HuH-7 (cell line): ENCODE results near the gene ZNF236.

Source experiments
- DNase-seq: peaks from one replicate; pipeline ENCODE4 v3.0.0; 2011; ENCODE audit warnings: low spot score

Gene ZNF236

DNA sequence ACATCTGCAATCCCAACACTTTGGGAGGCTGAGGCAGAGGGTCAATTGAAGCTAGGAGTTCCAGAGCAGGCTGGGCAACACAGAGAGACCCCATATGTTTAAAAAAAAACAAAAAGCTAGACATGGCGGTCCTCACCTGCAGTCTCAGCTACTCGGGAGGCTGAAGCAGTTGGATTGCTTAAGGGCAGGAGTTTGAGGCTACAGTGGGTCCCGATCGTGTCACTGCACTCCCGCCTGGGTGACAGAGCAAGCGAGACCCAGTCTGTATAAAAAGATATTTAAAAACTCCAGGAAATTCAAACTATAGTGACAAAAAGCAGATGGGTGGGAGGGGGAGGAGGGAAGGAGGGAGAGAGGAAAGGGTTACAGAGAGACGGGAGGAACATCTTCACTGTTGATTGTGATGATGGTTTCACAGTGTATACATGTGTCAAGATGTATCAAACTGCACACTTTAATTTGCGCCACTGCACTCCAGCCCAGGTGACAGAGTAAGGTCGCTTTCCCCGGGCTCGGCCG, 942 bp upstream of the ZNF236 start:
- DNase-seq = no peak

DNA sequence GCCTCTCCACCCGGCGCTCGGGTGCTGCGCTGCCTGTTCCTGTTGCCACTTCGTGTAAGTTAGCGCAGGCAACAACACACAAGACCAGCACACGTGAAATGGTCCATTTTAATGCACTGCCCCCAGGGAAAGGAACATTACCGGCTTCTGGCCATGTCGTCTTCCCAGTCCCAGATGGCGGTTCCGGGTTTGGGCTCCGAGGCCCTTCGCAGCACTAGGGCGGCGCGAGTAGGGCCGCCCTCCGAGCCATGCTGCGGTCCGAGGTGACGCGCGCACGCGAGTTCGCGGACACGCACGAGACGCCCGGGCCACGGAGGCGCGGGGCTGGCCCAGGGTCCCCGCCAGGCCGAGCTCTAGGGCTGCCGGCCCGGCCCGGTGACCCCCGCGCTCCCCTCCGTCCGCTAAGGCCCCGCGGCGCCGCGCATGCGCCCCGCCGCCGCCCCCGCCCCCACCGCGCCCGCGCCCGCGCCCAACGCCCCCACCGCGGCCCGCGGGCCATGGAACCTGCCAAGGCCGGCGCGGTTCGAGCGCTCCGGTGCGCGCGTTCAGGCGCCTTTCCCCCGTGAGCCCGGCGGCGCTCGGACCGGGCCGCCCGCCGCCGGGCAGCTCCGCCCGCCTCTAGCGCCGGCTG, 367 bp upstream of the ZNF236 start:
- DNase-seq = peak; percentile 59

DNA sequence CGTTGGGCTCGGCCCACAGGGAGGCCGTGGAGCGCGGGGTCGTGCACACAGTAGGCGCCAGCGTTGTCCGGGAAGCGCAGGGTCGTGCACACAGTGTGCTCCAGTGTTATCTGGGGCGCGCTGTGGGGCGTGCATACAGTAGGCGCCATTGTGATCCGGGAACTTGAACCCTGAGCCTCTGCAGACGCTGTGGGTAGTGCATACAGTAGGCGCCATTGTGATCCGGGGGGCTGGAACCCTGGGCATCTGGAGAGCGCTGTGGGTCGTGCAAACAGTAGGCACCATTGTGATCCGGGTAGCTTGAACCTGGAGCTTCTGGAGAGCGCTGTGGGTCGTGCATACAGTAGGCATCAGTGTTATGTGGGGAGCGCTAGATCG, 793 bp downstream of the ZNF236 start:
- no peak for DNase-seq

DNA sequence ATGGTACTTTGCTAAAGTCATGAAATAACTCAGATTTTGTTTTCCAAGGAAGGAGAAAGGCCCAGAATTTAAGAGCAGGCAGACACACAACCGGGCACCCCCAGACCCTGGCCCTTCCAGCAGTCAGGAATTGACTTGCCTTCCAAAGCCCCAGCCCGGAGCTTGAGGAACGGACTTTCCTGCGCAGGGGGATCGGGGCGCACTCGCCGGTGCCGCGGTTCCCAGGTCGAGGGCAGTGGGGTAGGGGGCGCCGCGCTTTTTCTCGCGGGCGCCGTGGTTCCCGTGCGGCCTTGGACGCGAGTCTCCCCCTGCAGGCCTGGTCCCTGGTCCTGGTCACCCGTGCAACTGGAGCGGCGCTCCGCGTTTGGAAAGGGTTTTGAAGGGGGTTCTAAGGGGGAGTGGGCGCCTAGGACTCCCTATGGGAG, 1.2 kb downstream of the ZNF236 start:
- no peak for DNase-seq

DNA sequence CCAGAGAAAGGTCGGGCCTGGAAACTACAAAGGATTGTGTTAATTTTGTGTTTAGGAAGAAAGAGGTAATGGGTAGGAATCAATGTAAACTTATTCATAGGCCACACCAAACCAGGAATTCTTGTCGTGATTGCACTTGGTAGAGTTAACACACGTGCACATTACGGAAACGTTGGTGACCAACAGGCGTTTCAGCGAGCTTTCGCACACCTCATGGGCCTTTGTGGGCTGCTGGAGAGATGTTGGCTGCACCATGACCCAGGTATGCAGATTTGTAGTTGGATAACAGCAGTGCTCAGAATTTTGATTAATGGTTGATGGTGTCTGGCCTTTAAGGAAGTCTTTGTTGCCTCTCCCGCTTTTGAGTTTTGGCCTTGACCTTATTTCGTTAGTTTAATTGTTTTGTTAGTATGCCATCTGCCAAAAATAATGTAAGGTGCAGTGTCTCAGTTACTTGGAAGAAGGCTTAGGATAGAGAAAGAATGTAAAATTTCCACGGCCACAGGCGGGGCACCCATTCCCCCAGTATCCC, 1.9 kb downstream of the ZNF236 start:
- no peak for DNase-seq

DNA sequence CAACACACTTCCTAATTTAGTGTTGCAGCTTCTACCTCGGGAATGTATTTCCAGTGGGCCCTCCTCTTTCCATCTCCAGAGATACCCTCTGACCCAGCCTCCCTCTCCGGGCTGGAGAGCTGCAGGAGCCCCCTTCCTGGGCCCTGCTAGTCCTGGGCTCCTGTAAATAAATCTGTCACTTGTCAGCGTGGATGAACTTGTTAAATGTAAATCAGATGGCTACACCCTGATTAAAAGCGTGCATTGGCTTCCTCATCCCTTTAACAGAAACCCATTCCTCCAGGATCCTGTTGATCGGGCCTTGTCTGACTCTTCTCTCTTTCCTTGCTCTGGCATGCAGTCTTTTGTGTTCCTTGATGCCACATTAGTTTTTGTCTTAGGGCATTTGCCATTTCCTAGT, 2.4 kb downstream of the ZNF236 start:
- no peak for DNase-seq

DNA sequence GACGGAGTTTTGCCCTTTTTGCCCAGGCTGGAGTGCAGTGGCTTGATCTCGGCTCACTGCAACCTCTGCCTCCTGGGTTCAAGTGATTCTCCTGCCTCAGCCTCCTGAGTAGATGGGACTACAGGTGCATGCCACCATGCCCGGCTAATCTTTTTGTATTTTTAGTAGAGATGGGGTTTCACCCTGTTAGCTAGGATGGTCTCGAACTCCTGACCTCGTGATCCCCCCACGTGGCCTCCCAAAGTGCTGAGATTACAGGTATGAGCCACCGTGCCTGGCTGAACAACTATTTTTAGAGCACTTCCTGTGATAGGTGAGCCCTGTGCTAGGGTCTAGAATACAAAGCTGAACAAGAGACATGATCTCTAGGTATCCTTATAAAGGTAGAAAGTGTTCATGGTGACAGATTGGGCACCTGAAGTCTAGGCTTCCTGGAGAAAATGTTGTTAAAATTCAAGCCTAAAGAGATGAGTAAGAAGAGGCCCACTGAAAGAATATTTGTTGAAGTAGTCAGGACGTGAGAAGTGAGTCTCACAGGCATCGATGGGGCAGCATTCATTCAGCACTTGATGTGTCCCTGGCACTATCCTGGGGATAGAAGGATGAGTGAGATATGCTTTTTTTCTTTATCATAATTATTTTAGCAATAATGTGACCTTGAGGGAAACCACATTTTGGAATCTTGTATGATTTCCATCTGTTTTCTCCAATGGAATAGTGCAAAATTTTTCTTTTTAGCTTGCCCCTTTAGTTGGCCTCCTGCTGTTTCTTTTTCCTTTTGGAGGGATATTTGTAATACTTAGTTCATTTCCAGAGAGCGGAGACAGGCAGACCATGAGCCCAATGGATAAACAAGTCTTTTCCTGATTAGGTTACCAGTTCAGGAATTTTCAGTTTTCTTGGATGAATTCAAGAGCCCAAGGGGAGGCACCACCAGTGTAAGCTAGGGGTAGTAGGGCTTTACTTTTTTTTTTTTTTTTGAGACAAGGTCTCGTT, 5.1 kb downstream of the ZNF236 start:
- DNase-seq = no peak

DNA sequence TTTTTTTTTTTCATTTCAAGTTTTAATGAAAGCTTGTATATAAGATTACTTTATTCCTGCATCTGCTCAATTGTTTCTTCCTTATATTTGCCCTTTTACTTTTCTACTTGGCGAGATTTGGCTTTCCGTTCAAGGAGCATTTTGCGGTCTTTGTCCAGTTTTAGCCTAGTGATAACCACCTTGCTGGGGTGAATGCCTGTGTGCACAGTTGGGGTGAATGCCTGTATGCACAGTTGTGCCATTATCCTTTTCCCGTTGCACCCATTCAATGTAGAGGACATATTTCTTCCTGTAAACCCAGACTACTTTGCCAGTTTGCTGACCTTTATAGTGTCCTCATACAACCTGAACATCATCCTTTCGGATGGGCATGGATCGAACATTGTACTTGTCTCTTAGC, 12.0 kb downstream of the ZNF236 start:
- no peak for DNase-seq

DNA sequence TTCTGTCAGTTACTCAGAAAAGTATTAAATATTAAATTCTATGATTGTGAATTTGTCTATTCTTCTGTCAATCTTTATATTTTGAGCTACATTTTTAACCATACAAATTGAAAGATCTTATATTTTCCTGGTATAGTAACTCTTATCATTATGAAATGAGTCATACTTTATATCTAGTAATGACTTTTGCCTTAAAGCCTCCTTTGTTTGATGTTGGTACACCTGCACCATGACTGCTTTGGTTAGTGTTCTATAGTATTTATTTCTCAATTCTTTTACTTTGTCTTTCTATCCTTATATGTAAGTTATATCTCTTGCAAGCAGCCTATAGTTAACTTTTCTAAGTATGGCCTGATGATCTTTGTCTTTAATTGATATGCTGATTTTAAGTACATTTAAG, 13.0 kb downstream of the ZNF236 start:
- DNase-seq = no peak

DNA sequence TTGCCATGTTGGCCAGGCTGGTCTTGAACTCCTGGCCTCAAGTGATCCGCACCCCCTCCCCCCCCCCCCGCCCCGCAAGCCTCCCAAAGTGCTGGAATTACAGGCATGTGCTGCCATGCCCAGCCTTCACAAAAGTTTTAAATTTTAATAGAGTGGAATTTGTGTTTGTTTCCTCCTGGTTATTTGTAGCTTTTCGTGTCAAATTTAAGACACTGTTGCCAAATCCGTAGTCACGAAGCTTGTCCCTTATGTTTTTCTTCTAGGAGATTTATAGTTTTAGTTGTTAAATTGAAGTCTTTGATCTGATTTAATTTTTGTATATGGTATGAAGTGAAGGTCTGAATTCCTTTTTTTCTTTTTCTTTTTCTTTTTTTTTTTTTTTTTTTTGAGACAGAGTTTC, 14.7 kb downstream of the ZNF236 start:
- no peak for DNase-seq

DNA sequence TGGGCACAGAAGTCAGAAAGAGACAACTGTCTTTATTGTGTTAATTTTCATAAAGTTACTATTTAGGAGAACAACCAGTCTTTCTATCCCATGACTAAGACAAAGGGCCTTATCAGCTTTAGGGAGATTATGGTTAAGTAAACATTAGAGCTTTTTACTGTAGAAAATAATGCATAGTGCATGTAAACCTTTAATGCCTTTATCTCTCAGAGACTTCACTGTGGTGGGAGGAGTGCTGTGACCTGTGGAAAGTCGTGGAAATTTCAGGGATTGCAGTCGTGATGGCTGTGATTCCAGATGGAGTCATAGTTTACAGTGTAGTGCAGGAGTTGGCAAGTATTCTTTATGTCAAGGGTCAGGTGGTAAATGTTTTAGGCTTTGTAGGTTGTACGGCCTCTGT, 15.8 kb downstream of the ZNF236 start:
- DNase-seq = no peak

DNA sequence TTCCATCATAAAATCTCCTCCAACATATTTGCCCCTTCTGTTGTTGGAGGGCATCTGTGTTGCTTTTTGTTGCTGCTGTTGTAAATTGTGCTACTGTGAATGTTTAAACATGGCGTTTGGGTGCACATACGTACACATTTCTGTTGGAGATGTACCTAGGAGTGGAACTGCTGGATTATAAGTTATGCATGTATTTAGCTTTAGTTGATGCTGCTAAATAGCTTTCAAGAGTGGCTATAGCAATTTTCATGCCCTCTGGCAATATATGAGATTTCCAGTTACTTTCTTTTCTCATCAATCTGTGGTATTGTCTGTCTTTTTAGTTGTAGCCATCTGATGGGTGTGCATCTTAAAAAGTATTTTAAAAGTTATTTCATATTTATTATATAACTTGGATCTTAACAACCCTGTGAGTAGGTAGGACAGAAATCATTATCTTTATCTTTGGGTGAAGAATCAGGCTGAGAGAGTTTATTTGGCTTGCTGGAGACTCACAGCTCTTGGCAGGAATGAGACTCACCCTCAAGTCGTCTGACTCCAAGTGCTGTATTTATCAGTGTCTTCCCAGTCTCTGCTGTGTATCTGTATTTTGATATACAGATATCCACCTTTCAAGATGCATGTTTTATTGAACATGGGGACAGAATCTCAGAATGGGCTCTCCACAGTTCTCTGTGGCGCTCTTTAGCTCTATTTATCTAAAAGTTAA, 16.9 kb downstream of the ZNF236 start:
- no peak for DNase-seq

DNA sequence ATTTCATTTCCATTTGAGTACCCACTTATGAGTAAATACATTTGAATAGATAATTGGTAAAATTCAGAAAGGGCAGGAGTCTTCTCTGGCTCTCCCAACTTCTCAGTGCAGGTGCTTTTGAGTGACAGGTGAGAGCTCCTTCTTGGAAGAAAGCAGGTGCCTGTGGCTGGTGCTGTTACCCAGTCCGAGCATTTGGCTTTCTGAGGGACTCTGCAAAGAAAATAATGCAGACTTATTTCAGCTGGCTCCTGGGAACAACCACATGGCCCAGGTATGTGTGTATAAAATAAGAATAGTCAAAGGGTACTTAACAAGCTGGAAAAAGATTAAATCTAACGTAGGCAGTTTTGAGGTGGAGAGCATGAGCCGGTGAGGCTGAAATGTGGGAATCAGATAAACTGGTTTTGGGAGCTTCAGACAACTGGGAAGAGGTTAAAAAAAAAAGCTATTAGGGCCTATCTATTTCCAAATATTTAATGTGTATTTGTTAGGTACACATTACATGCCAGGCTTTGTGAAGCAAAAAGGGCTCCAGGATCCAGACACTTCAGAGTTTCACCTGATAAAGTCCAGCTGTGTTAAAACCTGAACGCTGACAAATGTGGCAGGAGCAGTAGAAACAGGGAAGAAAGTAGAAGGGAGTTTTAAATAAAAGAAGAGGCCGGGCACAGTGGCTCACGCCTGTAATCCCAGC, 20.6 kb downstream of the ZNF236 start:
- DNase-seq = no peak

DNA sequence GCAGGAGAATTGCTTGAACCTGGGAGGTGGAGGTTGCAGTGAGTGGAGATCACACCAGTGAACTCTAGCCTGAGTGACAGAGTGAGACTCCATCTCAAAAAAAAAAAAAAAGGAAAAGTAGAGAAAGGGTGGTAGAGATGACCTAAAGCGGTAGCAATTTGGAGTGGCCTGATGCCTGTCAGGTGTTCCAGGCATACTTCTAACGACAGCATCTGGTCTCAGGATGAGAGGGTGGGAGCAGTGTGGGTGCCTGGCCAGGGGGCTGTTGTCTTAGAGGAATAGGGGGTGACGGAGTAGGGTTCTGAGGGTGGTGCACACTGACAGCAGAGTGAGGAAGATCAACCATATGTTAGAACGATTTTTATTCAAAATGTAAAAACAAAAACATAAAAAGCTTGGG, 21.8 kb downstream of the ZNF236 start:
- no peak for DNase-seq

DNA sequence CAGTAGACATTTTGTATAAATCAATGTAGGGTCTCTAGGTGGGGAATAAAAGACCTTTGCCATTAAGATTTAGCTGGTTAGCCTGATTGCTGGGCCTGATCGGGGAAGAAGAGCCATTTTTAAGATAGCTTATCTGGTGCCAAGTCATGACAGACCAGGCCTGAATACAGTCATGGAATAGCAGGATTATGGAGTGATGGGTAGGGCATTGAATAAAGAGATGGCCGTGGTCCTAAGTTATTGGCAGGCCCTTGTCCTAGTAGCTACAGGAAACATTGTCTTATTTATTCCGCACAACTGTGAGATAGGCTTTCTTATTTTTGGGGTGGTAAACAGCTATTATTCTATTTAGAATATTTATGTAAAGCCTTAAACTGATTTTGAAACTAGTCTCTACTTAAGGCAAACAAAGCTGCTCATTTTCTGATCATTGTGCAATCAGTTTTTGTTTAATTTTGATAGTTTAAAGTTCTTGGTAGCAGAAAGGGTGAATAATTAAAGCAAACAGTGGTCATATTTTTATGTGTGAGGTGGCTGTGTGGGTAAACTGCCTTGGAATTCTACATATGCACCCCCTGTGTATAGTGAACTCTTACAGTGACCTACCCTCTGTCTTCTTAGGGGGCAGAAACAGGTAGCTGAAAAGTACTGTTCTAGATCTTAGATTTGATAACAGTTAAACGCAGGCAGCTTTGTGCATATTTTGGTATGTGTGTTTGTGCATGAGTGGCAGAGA, 22.6 kb downstream of the ZNF236 start:
- no peak for DNase-seq

DNA sequence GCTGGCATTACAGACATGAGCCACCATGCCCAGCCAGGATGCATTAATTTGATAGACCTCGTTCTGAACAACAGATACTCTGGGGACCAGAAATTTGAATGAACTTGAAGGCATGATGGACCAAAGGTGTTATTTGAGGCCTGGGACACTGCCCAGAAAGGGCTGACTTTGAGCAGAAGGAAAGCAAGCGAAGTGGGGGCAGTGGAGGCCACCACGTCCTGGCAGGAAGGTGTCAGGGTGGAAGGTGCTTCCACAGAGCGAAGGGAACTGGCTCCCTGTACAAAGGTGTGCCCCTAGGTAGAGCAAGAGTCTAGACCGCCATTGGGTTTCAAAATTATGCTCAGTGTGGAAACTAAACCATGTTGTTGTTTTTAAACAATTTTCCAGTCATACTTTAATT, 23.9 kb downstream of the ZNF236 start:
- no peak for DNase-seq

DNA sequence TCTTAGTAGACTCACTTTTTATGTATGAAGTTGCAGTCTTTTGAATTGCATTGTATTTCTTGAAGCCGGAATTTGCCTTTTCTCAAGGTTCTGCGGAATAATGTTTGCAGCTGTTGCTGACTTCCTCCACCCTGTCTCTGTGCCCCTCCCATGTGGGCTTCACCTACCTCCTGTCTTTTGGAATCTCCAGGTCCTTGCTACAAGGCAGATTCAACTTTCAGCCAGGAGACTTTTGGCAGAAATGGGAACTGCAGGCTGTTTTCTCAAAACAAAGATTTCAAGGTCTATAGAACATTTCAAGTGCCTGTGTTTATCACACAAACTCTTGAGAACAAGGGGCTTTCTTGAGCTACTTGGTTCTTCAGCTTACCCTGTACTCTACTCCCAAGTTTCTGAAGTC, 25.6 kb downstream of the ZNF236 start:
- peak; percentile 18 for DNase-seq

DNA sequence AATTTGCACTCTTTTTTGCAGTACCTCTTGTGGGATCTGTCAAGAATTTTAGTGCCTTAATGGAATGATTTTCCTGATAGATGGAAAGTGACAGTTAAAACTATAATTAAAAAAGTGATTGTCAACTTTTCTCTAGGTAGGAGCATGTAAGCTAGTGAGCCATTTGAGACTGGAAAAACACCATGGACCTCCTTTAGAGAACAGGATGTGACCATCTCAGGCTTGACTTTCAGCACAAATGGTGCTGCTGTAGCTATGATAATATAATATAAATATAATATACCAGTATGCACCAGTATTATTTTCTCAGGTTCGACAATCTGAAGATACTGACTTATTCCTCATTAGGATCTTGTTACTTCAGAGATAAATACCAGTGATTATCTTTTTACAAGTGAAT, 27.8 kb downstream of the ZNF236 start:
- DNase-seq = no peak

DNA sequence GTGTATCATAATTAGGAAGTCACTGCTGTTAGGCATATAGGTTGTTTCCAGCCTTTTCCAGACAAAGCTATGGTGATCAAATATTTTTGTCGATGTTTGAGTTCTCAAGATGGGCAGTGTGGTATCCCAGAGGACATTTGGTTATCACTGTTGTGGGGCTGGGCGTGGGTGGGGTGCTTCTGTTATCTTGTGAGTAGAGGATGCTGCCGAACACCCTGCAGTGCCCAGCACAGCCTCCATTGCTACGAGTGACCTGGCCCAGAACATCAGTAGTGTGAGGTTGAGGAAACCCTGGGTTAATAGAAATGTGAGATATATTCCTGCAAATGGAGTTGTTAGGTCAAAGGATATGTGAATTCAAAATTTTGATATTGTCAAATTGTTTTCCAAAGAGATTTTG, 33.2 kb downstream of the ZNF236 start:
- no peak for DNase-seq

DNA sequence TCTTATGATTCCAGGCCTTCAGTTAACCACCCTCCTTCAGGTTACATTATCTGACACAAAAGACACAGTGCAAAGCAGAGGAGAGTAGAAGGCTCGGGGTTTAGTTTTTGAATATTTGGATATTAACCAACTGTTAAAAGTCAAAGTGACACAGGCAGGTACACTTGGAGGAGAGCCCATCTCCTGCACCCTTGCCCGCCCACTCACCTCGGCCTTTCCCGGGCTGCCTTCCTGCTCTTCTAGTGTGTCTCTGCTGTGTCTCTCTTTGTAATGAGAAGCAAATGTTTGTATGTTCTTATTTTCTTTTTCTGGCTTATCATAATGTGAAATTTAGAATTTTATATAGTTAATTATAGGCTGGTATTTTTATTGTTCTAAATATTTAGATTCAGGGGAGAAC, 35.1 kb downstream of the ZNF236 start:
- DNase-seq = no peak
